HepG2 (cell line): ENCODE data around the gene DDIT4. TPM values are rescaled to one million over a fixed set of nuclear protein-coding genes. Genes with fewer than 3 reads are reported as not detected.
"Not testable (repeated sequence)": the region's sequence is repeated elsewhere in the genome, so short reads cannot be mapped to it uniquely, and the experiment has no call there.

Experiments used
- ATAC-seq: fragments of 200-7000 bp; cut with Tn5 transposase; 3 replicates; pipeline ENCODE4 v1.9.1; 2020; ENCODE audit warnings: mild to moderate bottlenecking, moderate library complexity
- BruUV-seq: library from RNA; stranded (reverse); fragments of 400-500 nt; replicated peaks from 2 replicates; lab custom pipeline; 2021; lab: Mats Ljungman, UMichigan
- CTCF ChIA-PET: fragments of 300-600 bp; formaldehyde crosslinking; extraction: SDS; loops from one replicate; lab custom pipeline; 2021; ENCODE audit warnings: low total read pairs, inconsistent platforms, low intra/inter-chr PET ratio; lab: Yijun Ruan, JAX
- POLR2A ChIA-PET: fragments of 350-600 bp; sonication (Branson Sonifier 250); formaldehyde crosslinking; loops from one replicate; lab custom pipeline; 2020; ENCODE audit warnings: antibody characterized with exemption, inconsistent platforms; lab: Yijun Ruan, JAX
- DNase-seq: peaks from one replicate; pipeline ENCODE4 v3.0.0-alpha.2; 2015; ENCODE audit warnings: low spot score
- FAIRE-seq: peaks from 3 replicates; lab custom pipeline; 2011; peaks lifted over from hg19 to GRCh38; lab: Jason Lieb, UNC
- H2AFZ ChIP-seq: one replicate; pipeline ENCODE4 v1.6.1; 2011; ENCODE audit warnings: low read length, inconsistent platforms
- H3K27ac ChIP-seq: fragments of 300-600 bp; 3 replicates; pipeline ENCODE4 v1.8.0; 2011; ENCODE audit warnings: mixed run types, mild to moderate bottlenecking, mixed read lengths, low read length, inconsistent platforms; ENCODE audit not compliant: insufficient read depth; ENCODE audit errors: extremely low read length
- H3K27me3 ChIP-seq, 2 experiments: fragments of 200-600 bp in 1 of 2; 2 replicates in 1 of 2; 3 replicates in 1 of 2; pipeline versions ENCODE4 v1.6.0 to v1.8.0; 2011; ENCODE audit warnings: low read length in 2 of 2, mild to moderate bottlenecking in 2 of 2, moderate library complexity in 2 of 2, inconsistent platforms in 1 of 2; ENCODE audit not compliant: insufficient read depth in 2 of 2, control insufficient read depth in 1 of 2
- H3K36me3 ChIP-seq, 2 experiments: fragments of 200-600 bp in 1 of 2; replicated peaks in 1 of 2; 2 replicates in 1 of 2; 3 replicates in 1 of 2; pipeline versions ENCODE4 v1.5.1 to v1.8.0; 2011; ENCODE audit warnings: low read length in 2 of 2, inconsistent platforms in 1 of 2; ENCODE audit not compliant: insufficient read depth in 2 of 2, control insufficient read depth in 1 of 2
- H3K4me1 ChIP-seq: 2 replicates; pipeline ENCODE4 v1.5.1; 2012; ENCODE audit warnings: low read length, inconsistent platforms; ENCODE audit not compliant: insufficient read depth
- H3K4me2 ChIP-seq: 2 replicates; pipeline ENCODE4 v1.6.0; 2011; ENCODE audit warnings: low read depth, low read length, inconsistent platforms
- H3K4me3 ChIP-seq, 3 experiments: fragments of 200-600 bp in 1 of 3; sonication (generic), shearing (Covaris generic) in 1 of 3; replicated peaks in 1 of 3; 2 replicates each; pipeline ENCODE4 v1.5.1; 2011 to 2016; ENCODE audit warnings: low read length in 3 of 3, inconsistent platforms in 2 of 3, low read depth in 2 of 3, mild to moderate bottlenecking in 2 of 3, control low read depth in 1 of 3, mixed read lengths in 1 of 3; ENCODE audit not compliant: insufficient read depth in 1 of 3
- H3K79me2 ChIP-seq: one replicate; pipeline ENCODE4 v1.6.1; 2011; ENCODE audit warnings: low read length, inconsistent platforms; ENCODE audit not compliant: insufficient read depth
- H3K9ac ChIP-seq: 2 replicates; pipeline ENCODE4 v1.6.0; 2011; ENCODE audit warnings: mild to moderate bottlenecking, low read depth, low read length, inconsistent platforms; ENCODE audit not compliant: insufficient read depth
- H3K9me3 ChIP-seq: 2 replicates; pipeline ENCODE4 v1.5.1; 2012; ENCODE audit warnings: mild to moderate bottlenecking, low read length
- H4K20me1 ChIP-seq: 2 replicates; pipeline ENCODE4 v1.6.0; 2011; ENCODE audit warnings: inconsistent platforms, mild to moderate bottlenecking, low read length, moderate library complexity; ENCODE audit not compliant: insufficient read depth
- BHLHE40 ChIP-seq: IDR thresholded peaks from 2 replicates; pipeline ENCODE4 v1.6.1; 2011; ENCODE audit warnings: low read length, improper control_type of control experiment
- CEBPB ChIP-seq: IDR thresholded peaks from 2 replicates; pipeline ENCODE4 v1.6.1; 2011; ENCODE audit warnings: low read depth, low read length, improper control_type of control experiment, borderline replicate concordance
- FOXJ3 ChIP-seq: sonication (generic); formaldehyde crosslinking; IDR thresholded peaks from 2 replicates; pipeline ENCODE4 v1.4.0; 2020; ENCODE audit warnings: missing genetic modification reagents, mild to moderate bottlenecking, borderline replicate concordance
- HNF4G ChIP-seq, 2 experiments: sonication (generic) in 1 of 2; formaldehyde crosslinking in 1 of 2; IDR thresholded peaks; 2 replicates each; pipeline versions ENCODE4 v1.4.0 to v1.6.1; 2011 to 2020; ENCODE audit warnings: borderline replicate concordance in 2 of 2, low read depth in 2 of 2, mild to moderate bottlenecking in 2 of 2, low read length in 1 of 2, missing genetic modification reagents in 1 of 2, moderate library complexity in 1 of 2
- RELA ChIP-seq: sonication (generic); formaldehyde crosslinking; IDR thresholded peaks from 2 replicates; pipeline ENCODE4 v1.4.0; 2020; ENCODE audit warnings: missing genetic modification reagents
- SMAD9 ChIP-seq: sonication (generic); formaldehyde crosslinking; IDR thresholded peaks from 2 replicates; pipeline ENCODE4 v1.5.1; 2020; ENCODE audit warnings: mild to moderate bottlenecking, missing genetic modification reagents
- ZNF740 ChIP-seq: sonication (generic); formaldehyde crosslinking; IDR thresholded peaks from 2 replicates; pipeline ENCODE4 v1.4.0; 2020; ENCODE audit warnings: missing genetic modification reagents
- ZNF75D ChIP-seq: sonication (generic); formaldehyde crosslinking; IDR thresholded peaks from 2 replicates; pipeline ENCODE4 v1.8.1; 2023; ENCODE audit warnings: missing genetic modification reagents, mild to moderate bottlenecking, borderline replicate concordance
- ZNF780A ChIP-seq: sonication (generic); formaldehyde crosslinking; IDR thresholded peaks from 2 replicates; pipeline ENCODE4 v1.8.0; 2022; ENCODE audit warnings: mild to moderate bottlenecking, missing genetic modification reagents, moderate library complexity
- ZNF790 ChIP-seq: sonication (generic); formaldehyde crosslinking; IDR thresholded peaks from 2 replicates; pipeline ENCODE4 v1.8.0; 2022; ENCODE audit warnings: missing genetic modification reagents, mild to moderate bottlenecking, borderline replicate concordance
- WGBS: methylation state at CpG from one replicate; pipeline ENCODE4 v1.1.6; 2017; ENCODE audit warnings: low lambda C conversion rate; 5-methylcytosine and 5-hydroxymethylcytosine counted together
- in situ Hi-C: cut with HindIII; loops from 2 replicates; pipeline ENCODE4 v1.10.0; 2017; ENCODE audit warnings: low pct_unique_long_range_greater_than_20kb; ENCODE audit not compliant: extremely low pct_ligation_motif_present
- intact Hi-C: fragments of 100-400 bp; cut with micrococcal nuclease; formaldehyde crosslinking; loops from one replicate; pipeline ENCODE4 v1.10.0; 2022; ENCODE audit not compliant: unreplicated experiment
- polyA plus RNA-seq, 8 experiments: library from polyadenylated mRNA; depleted of rRNA in 3 of 8; stranded (reverse) in 7 of 8; unstranded in 1 of 8; fragments of >200 nt; fragmentation: Illumina TruSeq in 4 of 8; extraction: Trizol in 4 of 8; gene quantifications; 2 replicates each; pipeline versions ENCODE4 v1.2.1 to v1.2.3, GENCODE V29; 2011 to 2016; ENCODE audit warnings: low read depth in 4 of 8, missing spikeins in 1 of 8, mixed read lengths in 1 of 8; ENCODE audit not compliant: insufficient read depth in 1 of 8
- total RNA-seq, 5 experiments: library from RNA; depleted of rRNA; stranded (reverse); fragments of >200 nt; fragmentation: Illumina TruSeq; extraction: Trizol; gene quantifications; 2 replicates each; pipeline ENCODE4 v1.2.3, GENCODE V29; 2016; ENCODE audit warnings: low read depth in 1 of 5

Gene DDIT4
- total and polyA plus RNA-seq, 2 of the 13 experiments (the other 11 are each of a cell fraction or from before 2014, with no cell fraction given) = 35.6 to 40.7 TPM

- H3K9me3 ChIP-seq = no peaks in the 10 kb centered on the region
- no peak for DNase-seq
- no peaks in the 10 kb centered on the region; a peak in 1 of 5 replicates for H3K27me3 ChIP-seq
- H3K4me2 ChIP-seq = no peak overlapping the region
- no peak for FAIRE-seq
- intact Hi-C loops (no loop called here), in situ Hi-C loops (no loop called here)
- no peak overlapping the region for H3K9ac ChIP-seq
- H3K79me2 ChIP-seq = no peaks in the 10 kb centered on the region
- CTCF ChIA-PET = no interaction called here
- H3K4me3 ChIP-seq = no peak overlapping the region
- TF ChIP-seq BHLHE40 = no peak
- TF ChIP-seq FOXJ3 (CRISPR knock-in tag) = no peak
- TF ChIP-seq HNF4G (IDR thresholded peaks at IDR 0.05; ENCODE audit: borderline replicate concordance, low read depth, low read length) = no peak
- TF ChIP-seq HNF4G (CRISPR knock-in tag; IDR thresholded peaks at IDR 0.05; ENCODE audit: borderline replicate concordance, low read depth) = no peak
- TF ChIP-seq RELA (CRISPR knock-in tag) = no peak
- no peak for TF ChIP-seq ZNF780A (CRISPR knock-in tag)
- TF ChIP-seq SMAD9 (CRISPR knock-in tag) = no peak
- TF ChIP-seq ZNF740 (CRISPR knock-in tag) = no peak
- TF ChIP-seq ZNF790 (CRISPR knock-in tag) = no peak
- TF ChIP-seq ZNF75D (CRISPR knock-in tag) = no peak
- no peak for TF ChIP-seq CEBPB
- no peak for ATAC-seq
- H4K20me1 ChIP-seq = no peaks in the 10 kb centered on the region
- peaks cover 30% of the 10 kb centered on the region for H3K4me1 ChIP-seq
- H2AFZ ChIP-seq = no peak overlapping the region
- POLR2A ChIA-PET = interaction anchor here (0.7 to 0.8 kb wide), 2 partner anchors 14 to 22 kb away, joined by 3 to 5 read pairs; partner anchors contain the start of gene DDIT4
- H3K36me3 ChIP-seq = no peaks in the 10 kb centered on the region
- no TSS peak for BruUV-seq
- H3K27ac ChIP-seq = no peak overlapping the region
- WGBS = 43% methylated on average over 4 of the region's 8 CpGs
These were observed 21.7 kb downstream of the DDIT4 start for GRCh38 chr10:72295330-72295910.

- H3K4me3 ChIP-seq, FAIRE-seq, H3K27ac ChIP-seq, H2AFZ ChIP-seq, ATAC-seq, intact Hi-C loops, in situ Hi-C loops, H4K20me1 ChIP-seq, H3K36me3 ChIP-seq, H3K9ac ChIP-seq, BruUV-seq, H3K27me3 ChIP-seq, CTCF ChIA-PET, H3K79me2 ChIP-seq, DNase-seq, H3K4me2 ChIP-seq, H3K9me3 ChIP-seq: not testable (repeated sequence)
- WGBS = 94% methylated on average over 19 of the region's 19 CpGs
- peaks cover 37% of the 10 kb centered on the region for H3K4me1 ChIP-seq
- POLR2A ChIA-PET = interaction anchor here (1.2 kb wide), 1 partner anchor 22 kb away, joined by 3 read pairs; no protein-coding TSS in a partner anchor
These were observed 23.1 kb downstream of the DDIT4 start for GRCh38 chr10:72296829-72297280.
